ENCODE measurements around the gene TSNAX. TPM values are rescaled to one million over a fixed set of nuclear protein-coding genes. Genes with fewer than 3 reads are reported as not detected.

TSNAX gene
- total RNA-seq, 2 donors from 2014 or later, result 41.4 to 42.7 TPM

GRCh38 chr1:231512147-231512698, 16.2 kb upstream of the TSNAX start:
- DNase-seq (ENCODE audit: low spot score), result no peak
- intact Hi-C loops (cut with DNase I), result loop anchor here in 1 of 2 donors (5.0 kb wide), 1 partner anchor 955 kb away; no protein-coding TSS in a partner anchor

- intact Hi-C loops (cut with DNase I), result no loop called here
Measured at GRCh38 chr1:231515748-231516147, 12.7 kb upstream of the TSNAX start.

GRCh38 chr1:231517076-231517475, 11.4 kb upstream of the TSNAX start:
- intact Hi-C loops (cut with DNase I), result no loop called here
- DNase-seq (ENCODE audit: low spot score), result no peak

More at GRCh38 chr1:231515748-231516147, 12.7 kb upstream of the TSNAX start:
- DNase-seq (ENCODE audit: low spot score), result no peak

GRCh38 chr1:231518485-231519034, 9.9 kb upstream of the TSNAX start:
- intact Hi-C loops (cut with DNase I), result no loop called here
- no peak for DNase-seq (ENCODE audit: low spot score)

- no peak for DNase-seq (ENCODE audit: low spot score)
- intact Hi-C loops (cut with DNase I), result no loop called here
Measured at GRCh38 chr1:231519166-231519565, 9.3 kb upstream of the TSNAX start.

- DNase-seq (ENCODE audit: low spot score), result no peak
- intact Hi-C loops (cut with DNase I), result loop anchor here in 1 of 2 donors (10.0 kb wide), 1 partner anchor 167 kb away; no protein-coding TSS in a partner anchor
Measured at GRCh38 chr1:231522038-231522437, 6.4 kb upstream of the TSNAX start.

GRCh38 chr1:231522931-231523642, 5.4 kb upstream of the TSNAX start:
- intact Hi-C loops (cut with DNase I), result loop anchor here in 1 of 2 donors (10.0 kb wide), 1 partner anchor 168 kb away; no protein-coding TSS in a partner anchor
- no peak for DNase-seq (ENCODE audit: low spot score)

- intact Hi-C loops (cut with DNase I), result loop anchor here in 1 of 2 donors (10.0 kb wide), 1 partner anchor 169 kb away; no protein-coding TSS in a partner anchor
- no peak for DNase-seq (ENCODE audit: low spot score)
Measured at GRCh38 chr1:231523816-231524215, 4.7 kb upstream of the TSNAX start.

GRCh38 chr1:231526536-231526935, 1.9 kb upstream of the TSNAX start:
- DNase-seq (ENCODE audit: low spot score), result no peak
- intact Hi-C loops (cut with DNase I), result loop anchor here in 1 of 2 donors (10.0 kb wide), 1 partner anchor 172 kb away; no protein-coding TSS in a partner anchor

GRCh38 chr1:231527586-231528171, 790 bp upstream of the TSNAX start:
- DNase-seq (ENCODE audit: low spot score), result no peak
- intact Hi-C loops (cut with DNase I), result loop anchor here in 1 of 2 donors (10.0 kb wide), 1 partner anchor 173 kb away; no protein-coding TSS in a partner anchor

GRCh38 chr1:231533240-231533639, 4.8 kb downstream of the TSNAX start:
- intact Hi-C loops (cut with DNase I), result loop anchor here in 1 of 2 donors (10.0 kb wide), 1 partner anchor 158 kb away; no protein-coding TSS in a partner anchor
- no peak for DNase-seq (ENCODE audit: low spot score)

- intact Hi-C loops (cut with DNase I), result loop anchor here in 1 of 2 donors (10.0 kb wide), 1 partner anchor 160 kb away; no protein-coding TSS in a partner anchor
Measured at GRCh38 chr1:231534703-231535159, 6.3 kb downstream of the TSNAX start.

GRCh38 chr1:231536099-231536498, 7.6 kb downstream of the TSNAX start:
- intact Hi-C loops (cut with DNase I), result loop anchor here in 1 of 2 donors (10.0 kb wide), 1 partner anchor 161 kb away; no protein-coding TSS in a partner anchor
- DNase-seq (ENCODE audit: low spot score), result no peak

More at GRCh38 chr1:231534703-231535159, 6.3 kb downstream of the TSNAX start:
- no peak for DNase-seq (ENCODE audit: low spot score)

- DNase-seq (ENCODE audit: low spot score), result no peak
- intact Hi-C loops (cut with DNase I), result no loop called here
Measured at GRCh38 chr1:231540847-231541246, 12.4 kb downstream of the TSNAX start.

GRCh38 chr1:231541842-231542241, 13.4 kb downstream of the TSNAX start:
- DNase-seq (ENCODE audit: low spot score), result no peak
- intact Hi-C loops (cut with DNase I), result no loop called here

GRCh38 chr1:231544943-231545592, 16.6 kb downstream of the TSNAX start:
- intact Hi-C loops (cut with DNase I), result no loop called here
- no peak for DNase-seq (ENCODE audit: low spot score)

- intact Hi-C loops (cut with DNase I), result no loop called here
- DNase-seq (ENCODE audit: low spot score), result no peak
Measured at GRCh38 chr1:231546693-231547092, 18.2 kb downstream of the TSNAX start.

GRCh38 chr1:231549733-231550447, 21.4 kb downstream of the TSNAX start:
- no peak for DNase-seq (ENCODE audit: low spot score)
- intact Hi-C loops (cut with DNase I), result no loop called here

- intact Hi-C loops (cut with DNase I), result no loop called here
- no peak for DNase-seq (ENCODE audit: low spot score)
Measured at GRCh38 chr1:231550448-231550781, 21.9 kb downstream of the TSNAX start.
